Upper lobe of right lung (tissue), 1 donor: ENCODE data around the gene POM121. TPM values are rescaled to one million over a fixed set of nuclear protein-coding genes. Genes with fewer than 3 reads are reported as not detected.
"Not testable (repeated sequence)": the region's sequence is repeated elsewhere in the genome, so short reads cannot be mapped to it uniquely, and the experiment has no call there.

Source experiments
- ATAC-seq: fragments of 200-7000 bp; cut with Tn5 transposase; one replicate; pipeline ENCODE4 v1.9.1; 2020; ENCODE audit warnings: mild to moderate bottlenecking, moderate library complexity
- DNase-seq: peaks from one replicate; pipeline ENCODE4 v3.0.0-alpha.2; 2020
- H3K27ac ChIP-seq: fragments of 200-600 bp; one replicate; pipeline ENCODE4 v1.8.0; 2022
- H3K27me3 ChIP-seq: fragments of 200-600 bp; one replicate; pipeline ENCODE4 v1.8.0; 2022; ENCODE audit warnings: mild to moderate bottlenecking
- H3K36me3 ChIP-seq: fragments of 200-600 bp; one replicate; pipeline ENCODE4 v1.8.0; 2022
- H3K4me1 ChIP-seq: fragments of 200-600 bp; one replicate; pipeline ENCODE4 v1.8.0; 2022
- H3K4me3 ChIP-seq: fragments of 200-600 bp; one replicate; pipeline ENCODE4 v1.8.0; 2022; ENCODE audit warnings: mild to moderate bottlenecking
- H3K9me3 ChIP-seq: fragments of 200-600 bp; one replicate; pipeline ENCODE4 v1.8.0; 2022
- CTCF ChIP-seq: fragments of 200-600 bp; IDR thresholded peaks from one replicate; pipeline ENCODE4 v1.8.0; 2022; ENCODE audit warnings: antibody characterized with exemption
- intact Hi-C: fragments of 100-400 bp; cut with DNase I; formaldehyde crosslinking; loops from one replicate; pipeline ENCODE4 v1.11.0; 2022
- long read RNA-seq: library from polyadenylated mRNA; unstranded; transcript quantifications from one replicate; pipeline ENCODE4 v2.0.0, GENCODE V29; 2021
- total RNA-seq: library from RNA; stranded (reverse); fragmentation: NEBNext Ultra II Directional; extraction: Animal tissue kit (Norgen Biotek cat#: 25700); gene quantifications from one replicate; pipeline ENCODE4 v1.2.1, GENCODE V29; 2021
- donor health status: DM: no; HTN: yes; CAD: no; lungs with severe emphysema.

Gene POM121
- total RNA-seq: 39.4 TPM
- long read RNA-seq, partial matches to known transcripts: 40 of 88 reads
- long read RNA-seq, other reads (novel, unspliced or antisense): 48 of 88 reads

GRCh38 chr7:72924733-72925545 lies at the start of gene POM121:
Gene POM121, plus strand, starts transcription at chr7:72925095. Its CDS starts 27 bp downstream, at chr7:72925122.
- Histone ChIP-seq H3K9me3 (no peaks in the 10 kb centered on the region), H3K27me3 (no peaks in the 10 kb centered on the region), H3K27ac (peak within 1 kb of the TSS; percentile 92), H3K4me1 (peaks cover 12% of the 10 kb centered on the region), H3K36me3 (peaks cover 30% of the 10 kb centered on the region), H3K4me3 (peak within 1 kb of the TSS; percentile 90)
- DNase-seq: peak; percentile 92
- intact Hi-C loops: no loop called here
- no peak for TF ChIP-seq CTCF
- peak; percentile 99 for ATAC-seq

GRCh38 chr7:72879079-72879736 lies 45.7 kb upstream of the POM121 start:
- H3K4me1 ChIP-seq, H3K9me3 ChIP-seq, H3K36me3 ChIP-seq, intact Hi-C loops, H3K27me3 ChIP-seq: not testable (repeated sequence)
- DNase-seq (peak; percentile 91), ATAC-seq (peak; percentile 100)
- Histone ChIP-seq H3K27ac (peak overlapping the region; percentile 91), H3K4me3 (peak overlapping the region; percentile 90)

GRCh38 chr7:72879737-72880215 lies 45.1 kb upstream of the POM121 start:
- H3K36me3 ChIP-seq, H3K4me1 ChIP-seq, intact Hi-C loops, H3K27me3 ChIP-seq, H3K9me3 ChIP-seq: not testable (repeated sequence)
- DNase-seq (peak; percentile 77), ATAC-seq (peak; percentile 27)
- Histone ChIP-seq H3K4me3 (peak overlapping the region; percentile 90), H3K27ac (peak overlapping the region; percentile 91)

GRCh38 chr7:72891750-72892149 lies 33.1 kb upstream of the POM121 start:
- H3K27me3 ChIP-seq, H3K4me1 ChIP-seq, intact Hi-C loops, H3K9me3 ChIP-seq, DNase-seq, H3K4me3 ChIP-seq, ATAC-seq, H3K27ac ChIP-seq: not testable (repeated sequence)
- peaks cover 49% of the 10 kb centered on the region for H3K36me3 ChIP-seq

GRCh38 chr7:72904740-72905139 lies 20.2 kb upstream of the POM121 start:
- H3K4me3 ChIP-seq, H3K27me3 ChIP-seq, H3K4me1 ChIP-seq, H3K27ac ChIP-seq, H3K9me3 ChIP-seq, DNase-seq, intact Hi-C loops, ATAC-seq: not testable (repeated sequence)
- H3K36me3 ChIP-seq: peaks cover 45% of the 10 kb centered on the region

- DNase-seq, ATAC-seq, H3K27me3 ChIP-seq, H3K4me3 ChIP-seq, intact Hi-C loops, H3K9me3 ChIP-seq, H3K4me1 ChIP-seq, H3K27ac ChIP-seq: not testable (repeated sequence)
- H3K36me3 ChIP-seq: peaks cover 26% of the 10 kb centered on the region
Measured at GRCh38 chr7:72908422-72908821, 16.5 kb upstream of the POM121 start.

GRCh38 chr7:72911395-72911794 lies 13.5 kb upstream of the POM121 start:
- DNase-seq: not testable (repeated sequence)
- ATAC-seq: peak; percentile 71

DNA sequence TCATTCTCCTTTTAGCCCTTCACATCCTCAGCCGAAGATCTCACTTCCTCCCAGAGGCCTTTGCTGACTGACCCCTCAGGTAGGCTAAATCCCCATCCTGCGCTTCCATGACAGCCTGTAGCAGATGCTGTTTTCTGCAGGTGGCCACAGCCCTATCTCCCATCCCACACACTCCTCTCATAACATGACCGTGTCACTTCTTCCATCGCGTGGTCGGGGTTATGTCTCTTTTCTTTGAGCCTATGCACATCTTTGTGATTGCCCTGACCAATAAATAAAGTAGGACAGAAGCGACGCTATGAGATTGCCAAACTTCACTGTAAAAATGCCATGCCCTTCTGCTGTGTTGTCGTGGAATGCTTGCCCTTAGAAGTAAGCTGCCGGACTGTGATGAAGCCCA lies 11.1 kb upstream of the POM121 start:
- ATAC-seq, H3K27ac ChIP-seq, DNase-seq, H3K4me3 ChIP-seq, H3K4me1 ChIP-seq, H3K27me3 ChIP-seq, intact Hi-C loops, H3K9me3 ChIP-seq: not testable (repeated sequence)
- peaks cover 18% of the 10 kb centered on the region for H3K36me3 ChIP-seq

More at GRCh38 chr7:72911395-72911794, 13.5 kb upstream of the POM121 start:
- intact Hi-C loops, H3K4me3 ChIP-seq, H3K9me3 ChIP-seq, H3K4me1 ChIP-seq, H3K27me3 ChIP-seq, H3K27ac ChIP-seq: not testable (repeated sequence)
- H3K36me3 ChIP-seq: peaks cover 18% of the 10 kb centered on the region
